ENCODE measurements around the gene NATD1. TPM values are rescaled to one million over a fixed set of nuclear protein-coding genes. Genes with fewer than 3 reads are reported as not detected.

The NATD1 gene
- total and polyA plus RNA-seq, 10 of the 15 experiments (the other 5 are each of a cell fraction or from before 2014, with no cell fraction given): 0.02 to 0.33 (median 0.15) TPM

DNA sequence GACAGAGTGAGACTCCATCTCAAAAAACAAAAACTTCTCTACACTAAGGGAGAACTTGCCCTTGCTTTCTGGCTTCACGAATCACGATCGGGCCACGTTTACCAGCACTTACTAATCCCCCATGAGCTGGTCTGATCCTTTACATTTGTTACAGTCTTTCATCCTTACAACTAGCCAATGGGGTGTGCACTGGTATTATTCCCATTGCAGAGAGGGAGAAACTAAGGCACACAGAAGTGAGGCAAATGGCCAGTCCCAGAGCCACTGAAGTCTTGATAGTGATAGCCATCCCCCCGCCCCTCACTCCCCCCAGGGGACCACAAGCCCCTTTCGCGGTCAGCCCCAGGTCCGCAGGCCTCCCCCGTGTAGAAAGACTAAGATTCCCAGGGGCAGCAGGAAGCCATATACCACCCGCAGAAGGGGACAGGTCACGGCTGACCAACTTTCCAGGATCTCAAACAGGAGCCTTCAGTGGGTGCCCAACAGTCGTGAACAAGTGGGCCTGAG lies 868 bp downstream of the NATD1 start:
- no peaks in the 10 kb centered on the region; the same call in 1 of the 2 replicates for H4K20me1 ChIP-seq (ENCODE audit: control insufficient read depth, insufficient read depth)
- no peak for FAIRE-seq
- ChIA-PET CTCF (no interaction called here), POLR2A (no interaction called here), RAD21 (ENCODE audit: unreplicated experiment) (no interaction called here), SMC1A (ENCODE audit: uncharacterized antibody, unreplicated experiment) (no interaction called here)
- DNase-seq (ENCODE audit: low read depth, low spot score): no peak
- H3K36me3 ChIP-seq (ENCODE audit: control insufficient read depth in 2 of 2, insufficient read depth in 2 of 2, low read length in 1 of 2): no peaks in the 10 kb centered on the region
- in situ Hi-C loops (cut with MboI) (loop anchor here (10.0 kb wide), 1 partner anchor 62 kb away; no protein-coding TSS in a partner anchor), intact Hi-C loops (cut with micrococcal nuclease; ENCODE audit: unreplicated experiment) (no loop called here)
- H3K9ac ChIP-seq (ENCODE audit: control insufficient read depth, insufficient read depth, low read length): no peak overlapping the region
- no peak overlapping the region for H2AFZ ChIP-seq (ENCODE audit: control insufficient read depth, low read depth, low read length)
- TF ChIP-seq ZNF622 (IDR thresholded peaks at IDR 0.05): no peak
- TF ChIP-seq POLR2A (IDR thresholded peaks at IDR 0.05; ENCODE audit: low read depth, low read length): no peak
- no peak for TF ChIP-seq WRNIP1 (IDR thresholded peaks at IDR 0.05; ENCODE audit: borderline replicate concordance, low read depth, low read length)
- no peak for TF ChIP-seq PKNOX1 (IDR thresholded peaks at IDR 0.05)
- TF ChIP-seq ZNF24 (IDR thresholded peaks at IDR 0.05): no peak
- TF ChIP-seq CHD4 (IDR thresholded peaks at IDR 0.05): no peak
- TF ChIP-seq NBN (IDR thresholded peaks at IDR 0.05): no peak
- no peak for TF ChIP-seq MEF2A (IDR thresholded peaks at IDR 0.05; ENCODE audit: insufficient read depth, low read depth, low read length)
- 18% methylated on average over 12 of the region's 12 CpGs for WGBS (ENCODE audit: insufficient coverage, insufficient replicate concordance, low lambda C conversion rate, missing lambda C conversion rate)
- H3K4me2 ChIP-seq (ENCODE audit: control insufficient read depth, insufficient read depth): peak overlapping the region; percentile 52; the same call in 1 of the 2 replicates
- no peak overlapping the region for H3K27ac ChIP-seq (ENCODE audit: control insufficient read depth, insufficient read depth)
- H3K9me3 ChIP-seq (replicated peaks; ENCODE audit: control insufficient read depth, insufficient read depth, low read length): no peaks in the 10 kb centered on the region
- BruUV-seq (replicated peaks): no TSS peak
- peak overlapping the region; percentile 32; the same call in 1 of the 2 replicates for H3K4me3 ChIP-seq
- no peaks in the 10 kb centered on the region for H3K79me2 ChIP-seq (ENCODE audit: control insufficient read depth, insufficient read depth, low read length)
- H3K4me1 ChIP-seq (ENCODE audit: control insufficient read depth, insufficient read depth, low read length): peaks cover 4% of the 10 kb centered on the region
- ATAC-seq: no peak
- H3K27me3 ChIP-seq (replicated peaks in 1 of 2; ENCODE audit: control insufficient read depth in 2 of 2, insufficient read depth in 2 of 2, low read length in 1 of 2): peaks cover 2 to 5% of the 10 kb centered on the region in 2 experiments; a peak in 3 of 4 replicates
